IPS-18c (cell line): ENCODE measurements around the gene DENND5B.
"Not testable (repeated sequence)": the region's sequence is repeated elsewhere in the genome, so short reads cannot be mapped to it uniquely, and the experiment has no call there.

Experiments used
- H3K4me3 ChIP-seq: 2 replicates; pipeline ENCODE4 v1.7.0; 2013; ENCODE audit warnings: low read depth, mild to moderate bottlenecking, low read length, moderate library complexity; ENCODE audit not compliant: insufficient read depth
- H3K9me3 ChIP-seq: one replicate; pipeline ENCODE4 v1.6.1; 2013; ENCODE audit warnings: mild to moderate bottlenecking, low read length, moderate library complexity; ENCODE audit not compliant: control insufficient read depth, insufficient read depth

The DENND5B gene

GRCh38 chr12:31570880-31571279, 20.1 kb downstream of the DENND5B start:
- Histone ChIP-seq H3K9me3 (no peaks in the 10 kb centered on the region), H3K4me3 (no peak overlapping the region)

GRCh38 chr12:31569517-31569916, 21.4 kb downstream of the DENND5B start:
- not testable (repeated sequence) for H3K9me3 ChIP-seq, H3K4me3 ChIP-seq

- H3K4me3 ChIP-seq, result no peak overlapping the region
Measured at GRCh38 chr12:31568498-31568897, 22.4 kb downstream of the DENND5B start.

GRCh38 chr12:31567029-31567428, 23.9 kb downstream of the DENND5B start:
- Histone ChIP-seq H3K4me3 (no peak overlapping the region), H3K9me3 (no peaks in the 10 kb centered on the region)

More at GRCh38 chr12:31568498-31568897, 22.4 kb downstream of the DENND5B start:
- no peaks in the 10 kb centered on the region for H3K9me3 ChIP-seq

GRCh38 chr12:31566547-31566946, 24.4 kb downstream of the DENND5B start:
- no peak overlapping the region for H3K4me3 ChIP-seq

GRCh38 chr12:31562594-31563328, 28.2 kb downstream of the DENND5B start:
- Histone ChIP-seq H3K4me3 (no peak overlapping the region), H3K9me3 (no peaks in the 10 kb centered on the region)

More at GRCh38 chr12:31566547-31566946, 24.4 kb downstream of the DENND5B start:
- H3K9me3 ChIP-seq, result no peaks in the 10 kb centered on the region

GRCh38 chr12:31560516-31560915, 30.4 kb downstream of the DENND5B start:
- H3K9me3 ChIP-seq, result peaks cover 3% of the 10 kb centered on the region
- H3K4me3 ChIP-seq, result no peak overlapping the region

GRCh38 chr12:31558521-31558920, 32.4 kb downstream of the DENND5B start:
- no peak overlapping the region for H3K4me3 ChIP-seq
- H3K9me3 ChIP-seq, result peaks cover 5% of the 10 kb centered on the region

GRCh38 chr12:31557707-31558106, 33.2 kb downstream of the DENND5B start:
- H3K9me3 ChIP-seq, result peaks cover 5% of the 10 kb centered on the region
- no peak overlapping the region for H3K4me3 ChIP-seq

- not testable (repeated sequence) for H3K9me3 ChIP-seq, H3K4me3 ChIP-seq
Measured at GRCh38 chr12:31555466-31555865, 35.5 kb downstream of the DENND5B start.

- H3K9me3 ChIP-seq, H3K4me3 ChIP-seq: not testable (repeated sequence)
Measured at GRCh38 chr12:31550590-31550989, 40.3 kb downstream of the DENND5B start.

GRCh38 chr12:31536672-31537071, 54.3 kb downstream of the DENND5B start:
- Histone ChIP-seq H3K9me3 (peaks cover 2% of the 10 kb centered on the region), H3K4me3 (no peak overlapping the region)

GRCh38 chr12:31533470-31533869, 57.5 kb downstream of the DENND5B start:
- Histone ChIP-seq H3K4me3 (no peak overlapping the region), H3K9me3 (no peaks in the 10 kb centered on the region)

- Histone ChIP-seq H3K9me3 (no peaks in the 10 kb centered on the region), H3K4me3 (no peak overlapping the region)
Measured at GRCh38 chr12:31531893-31532292, 59.0 kb downstream of the DENND5B start.

- H3K4me3 ChIP-seq, result no peak overlapping the region
- no peaks in the 10 kb centered on the region for H3K9me3 ChIP-seq
Measured at GRCh38 chr12:31528095-31528494, 62.8 kb downstream of the DENND5B start.

- Histone ChIP-seq H3K9me3 (no peaks in the 10 kb centered on the region), H3K4me3 (no peak overlapping the region)
Measured at GRCh38 chr12:31527083-31527482, 63.9 kb downstream of the DENND5B start.

GRCh38 chr12:31526158-31526546, 64.8 kb downstream of the DENND5B start:
- Histone ChIP-seq H3K4me3 (no peak overlapping the region), H3K9me3 (no peaks in the 10 kb centered on the region)

- Histone ChIP-seq H3K9me3 (no peaks in the 10 kb centered on the region), H3K4me3 (no peak overlapping the region)
Measured at GRCh38 chr12:31525496-31526157, 65.3 kb downstream of the DENND5B start.
